Activated CD8-positive, alpha-beta T cell treated with anti-CD3 and anti-CD28 coated beads, Interleukin-2, amount 10 ng/mL, durations not matched to agents 7 days and 5 days (primary cell): ENCODE measurements around the gene SOD3. TPM values are rescaled to one million over a fixed set of nuclear protein-coding genes. Genes with fewer than 3 reads are reported as not detected.

ENCODE experiments used
- ATAC-seq: fragments of 150-1000 bp; cut with Tn5 transposase; one replicate; pipeline ENCODE4 v1.10.0; 2021; ENCODE audit warnings: moderate library complexity
- CTCF ChIA-PET: fragments of 350-600 bp; sonication (Branson Sonifier 250); formaldehyde crosslinking; loops from one replicate; lab custom pipeline; 2021; ENCODE audit warnings: antibody characterized with exemption; lab: Charles Lee
- POLR2A ChIA-PET: fragments of 350-600 bp; sonication (Branson Sonifier 250); formaldehyde crosslinking; loops from one replicate; lab custom pipeline; 2021; ENCODE audit warnings: antibody characterized with exemption; lab: Charles Lee
- DNase-seq: peaks from one replicate; pipeline ENCODE4 v3.0.0-alpha.2; 2020
- H3K27ac Mint-ChIP-seq: one replicate; pipeline ENCODE4 v1.8.0; 2021; ENCODE audit warnings: mild to moderate bottlenecking, mixed read lengths
- H3K27me3 Mint-ChIP-seq: one replicate; pipeline ENCODE4 v1.8.0; 2021; ENCODE audit warnings: low read depth, mixed read lengths
- H3K36me3 Mint-ChIP-seq: one replicate; pipeline ENCODE4 v1.8.0; 2021; ENCODE audit warnings: low read depth, mixed read lengths
- H3K4me1 Mint-ChIP-seq: one replicate; pipeline ENCODE4 v1.8.0; 2021; ENCODE audit warnings: low read depth, mixed read lengths
- H3K4me3 Mint-ChIP-seq: one replicate; pipeline ENCODE4 v1.8.0; 2021; ENCODE audit warnings: mild to moderate bottlenecking, mixed read lengths
- H3K9me3 Mint-ChIP-seq: one replicate; pipeline ENCODE4 v1.8.0; 2022; ENCODE audit warnings: mixed read lengths; ENCODE audit not compliant: insufficient read depth
- total RNA-seq, 2 experiments: library from RNA; stranded (reverse); gene quantifications; one replicate each; pipeline ENCODE4 v1.2.3, GENCODE V29; 2021

SOD3 gene, protein sequence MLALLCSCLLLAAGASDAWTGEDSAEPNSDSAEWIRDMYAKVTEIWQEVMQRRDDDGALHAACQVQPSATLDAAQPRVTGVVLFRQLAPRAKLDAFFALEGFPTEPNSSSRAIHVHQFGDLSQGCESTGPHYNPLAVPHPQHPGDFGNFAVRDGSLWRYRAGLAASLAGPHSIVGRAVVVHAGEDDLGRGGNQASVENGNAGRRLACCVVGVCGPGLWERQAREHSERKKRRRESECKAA
- not detected for total RNA-seq

DNA sequence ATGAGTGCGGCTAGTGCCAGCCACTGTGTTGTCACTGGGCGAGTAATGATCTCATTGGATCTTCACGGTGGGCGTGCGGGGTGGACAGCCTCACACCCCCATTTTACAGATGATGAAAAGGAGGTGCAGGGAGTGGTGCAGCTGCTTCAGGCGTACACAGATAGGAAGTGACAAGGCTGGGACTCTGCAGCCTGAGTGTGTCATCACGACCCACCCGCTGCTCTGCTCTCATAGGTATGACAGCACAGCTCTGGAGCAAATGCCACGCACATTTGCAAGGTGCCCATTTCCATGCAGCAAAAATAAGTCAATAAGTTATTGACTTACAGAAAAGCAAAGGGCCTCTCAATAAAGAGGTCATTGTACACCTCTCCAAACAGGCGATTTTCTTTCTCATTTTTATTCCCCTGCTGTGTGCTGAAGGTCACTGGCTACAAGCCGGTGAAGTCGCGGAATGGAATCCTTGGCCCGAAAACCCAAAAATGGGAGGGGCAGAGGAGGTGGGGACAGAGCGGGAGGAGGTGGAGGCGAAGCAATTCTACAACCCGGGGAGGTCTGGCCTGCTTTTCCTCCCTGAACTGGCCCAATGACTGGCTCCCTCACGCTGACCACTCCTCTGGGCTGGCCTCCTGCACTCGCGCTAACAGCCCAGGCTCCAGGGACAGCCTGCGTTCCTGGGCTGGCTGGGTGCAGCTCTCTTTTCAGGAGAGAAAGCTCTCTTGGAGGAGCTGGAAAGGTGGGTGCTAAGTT lies at the start of gene SOD3:
TSS of gene SOD3 (plus strand) at position 658 of the 750 bp plus-strand sequence. CDS start 3,949 bp downstream, outside the sequence.
- no peaks in the 10 kb centered on the region for H3K9me3 Mint-ChIP-seq
- no peak within 1 kb of the TSS for H3K27ac Mint-ChIP-seq
- DNase-seq, result no peak
- ChIA-PET POLR2A (no interaction called here), CTCF (no interaction called here)
- ATAC-seq, result no peak
- no peaks in the 10 kb centered on the region for H3K4me1 Mint-ChIP-seq
- H3K36me3 Mint-ChIP-seq, result no peaks in the 10 kb centered on the region
- peaks cover 13% of the 10 kb centered on the region for H3K27me3 Mint-ChIP-seq
- H3K4me3 Mint-ChIP-seq, result no peak within 1 kb of the TSS

DNA sequence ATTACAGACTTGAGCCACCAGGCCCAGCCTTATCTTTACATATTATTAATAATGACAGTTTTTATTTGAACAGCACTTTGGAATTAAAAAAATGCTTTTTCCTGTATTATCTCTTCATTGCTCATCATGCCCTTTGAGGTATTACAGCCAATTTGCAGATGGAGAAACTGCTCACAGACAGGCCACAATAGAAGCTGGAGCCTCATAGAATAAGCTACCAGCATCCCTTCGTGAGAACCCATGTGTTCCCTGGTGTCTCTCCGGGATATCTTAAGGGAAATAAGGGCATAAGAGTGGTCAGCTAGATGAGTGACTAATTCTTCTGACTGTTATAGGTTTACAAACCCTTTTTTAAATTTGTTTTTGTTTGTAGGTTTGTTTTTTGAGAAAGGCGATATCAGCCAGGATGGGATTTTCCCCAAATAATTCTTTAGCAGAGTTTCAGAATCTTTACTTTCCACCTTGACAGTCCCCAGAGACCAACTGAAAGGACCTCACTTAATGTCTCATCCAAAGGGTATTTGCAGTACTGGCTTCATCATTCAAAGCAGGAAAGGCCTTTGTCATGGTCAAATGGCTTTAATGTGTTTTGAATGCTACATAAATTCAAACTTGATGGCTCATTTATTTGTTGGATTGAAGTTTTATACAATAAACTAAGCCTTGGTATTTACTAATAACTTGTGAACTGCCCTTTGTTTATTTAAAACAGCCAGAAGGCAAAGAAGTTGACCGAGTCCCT lies 48.0 kb upstream of the SOD3 start:
- Mint-ChIP-seq H3K27me3 (no peaks in the 10 kb centered on the region), H3K4me3 (no peak overlapping the region), H3K9me3 (no peaks in the 10 kb centered on the region), H3K36me3 (no peaks in the 10 kb centered on the region), H3K27ac (no peak overlapping the region), H3K4me1 (no peaks in the 10 kb centered on the region)
- ATAC-seq, result no peak
- ChIA-PET CTCF (no interaction called here), POLR2A (no interaction called here)
- DNase-seq, result no peak

DNA sequence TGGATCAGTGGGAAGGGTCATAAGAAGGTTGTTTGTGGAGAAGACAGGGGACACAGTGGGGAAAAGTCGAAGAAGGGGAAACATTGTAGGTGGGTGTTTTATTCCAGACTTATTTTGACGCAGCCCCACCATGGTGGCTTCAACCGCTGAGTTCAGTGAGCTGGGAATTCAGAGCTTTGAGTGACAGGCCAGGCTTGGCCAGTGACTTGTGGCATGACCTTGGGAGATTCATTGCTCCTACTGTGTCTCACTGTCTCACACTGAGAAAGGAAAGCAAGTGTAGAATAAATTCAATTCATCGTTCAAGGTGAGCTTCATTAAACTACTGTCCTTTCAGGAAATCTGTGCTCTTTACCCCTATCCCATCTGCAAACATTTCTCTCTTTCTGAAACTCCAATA lies 47.4 kb upstream of the SOD3 start:
- ATAC-seq (no peak), DNase-seq (no peak)
- CTCF ChIA-PET, result no interaction called here
- Mint-ChIP-seq H3K27me3 (no peaks in the 10 kb centered on the region), H3K36me3 (no peaks in the 10 kb centered on the region), H3K27ac (no peak overlapping the region), H3K9me3 (no peaks in the 10 kb centered on the region), H3K4me1 (no peaks in the 10 kb centered on the region), H3K4me3 (no peak overlapping the region)
- POLR2A ChIA-PET, result no interaction called here

DNA sequence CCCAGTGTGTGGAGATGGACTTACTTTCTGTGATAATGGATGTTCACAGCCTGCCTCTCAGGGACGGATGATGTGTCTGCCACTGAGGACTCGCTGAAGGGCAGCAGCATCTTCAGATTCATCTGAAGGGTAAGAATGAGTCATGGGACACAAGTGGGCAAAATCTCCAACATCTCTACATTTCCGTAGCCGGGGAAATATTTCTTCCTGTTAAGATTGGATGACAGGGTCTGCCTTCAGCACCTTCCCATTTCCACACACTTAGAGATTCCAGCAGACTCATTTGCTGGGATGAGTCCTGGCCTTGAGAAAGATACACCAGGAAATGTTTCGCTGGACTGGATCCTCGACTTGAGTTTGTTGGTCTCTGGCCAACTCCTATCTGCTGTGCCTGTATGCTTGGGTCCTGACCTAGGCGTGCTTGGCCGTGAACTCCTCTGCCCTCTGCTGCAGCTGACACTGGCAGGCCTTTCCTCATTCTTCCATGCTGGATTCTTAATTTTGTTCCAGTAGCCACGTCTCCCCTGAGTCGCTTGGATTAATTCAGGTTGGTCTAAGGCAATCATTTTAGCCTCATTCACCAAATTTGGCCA lies 46.5 kb upstream of the SOD3 start:
- no peaks in the 10 kb centered on the region for H3K4me1 Mint-ChIP-seq
- H3K27me3 Mint-ChIP-seq, result no peaks in the 10 kb centered on the region
- no peak for DNase-seq
- no peaks in the 10 kb centered on the region for H3K9me3 Mint-ChIP-seq
- ATAC-seq, result no peak
- no peak overlapping the region for H3K27ac Mint-ChIP-seq
- H3K4me3 Mint-ChIP-seq, result no peak overlapping the region
- CTCF ChIA-PET, result no interaction called here
- POLR2A ChIA-PET, result no interaction called here
- no peaks in the 10 kb centered on the region for H3K36me3 Mint-ChIP-seq

DNA sequence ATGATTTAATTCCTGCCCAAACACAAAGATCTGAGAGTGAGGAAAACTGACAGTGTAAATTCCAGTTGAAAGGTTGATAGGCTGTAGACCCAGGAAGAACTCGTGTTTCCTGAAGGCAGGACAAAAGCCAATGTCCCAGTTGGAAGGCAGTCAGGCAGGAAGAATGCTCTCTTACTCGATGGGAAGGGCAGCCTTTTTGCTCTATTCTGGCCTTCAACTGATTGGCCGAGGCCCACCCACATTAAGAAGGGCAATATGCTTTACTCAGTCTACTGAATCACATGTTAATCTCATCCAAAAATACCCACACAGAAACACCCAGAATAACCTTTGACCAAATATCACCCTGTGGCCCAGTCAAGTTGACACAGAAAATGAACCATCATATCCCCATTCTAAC lies 45.3 kb upstream of the SOD3 start:
- H3K36me3 Mint-ChIP-seq, result no peaks in the 10 kb centered on the region
- H3K27me3 Mint-ChIP-seq, result peaks cover 3% of the 10 kb centered on the region
- H3K4me1 Mint-ChIP-seq, result no peaks in the 10 kb centered on the region
- CTCF ChIA-PET, result no interaction called here
- H3K27ac Mint-ChIP-seq, result no peak overlapping the region
- H3K9me3 Mint-ChIP-seq, result no peaks in the 10 kb centered on the region
- ATAC-seq, result no peak
- no peak for DNase-seq
- POLR2A ChIA-PET, result no interaction called here
- no peak overlapping the region for H3K4me3 Mint-ChIP-seq

DNA sequence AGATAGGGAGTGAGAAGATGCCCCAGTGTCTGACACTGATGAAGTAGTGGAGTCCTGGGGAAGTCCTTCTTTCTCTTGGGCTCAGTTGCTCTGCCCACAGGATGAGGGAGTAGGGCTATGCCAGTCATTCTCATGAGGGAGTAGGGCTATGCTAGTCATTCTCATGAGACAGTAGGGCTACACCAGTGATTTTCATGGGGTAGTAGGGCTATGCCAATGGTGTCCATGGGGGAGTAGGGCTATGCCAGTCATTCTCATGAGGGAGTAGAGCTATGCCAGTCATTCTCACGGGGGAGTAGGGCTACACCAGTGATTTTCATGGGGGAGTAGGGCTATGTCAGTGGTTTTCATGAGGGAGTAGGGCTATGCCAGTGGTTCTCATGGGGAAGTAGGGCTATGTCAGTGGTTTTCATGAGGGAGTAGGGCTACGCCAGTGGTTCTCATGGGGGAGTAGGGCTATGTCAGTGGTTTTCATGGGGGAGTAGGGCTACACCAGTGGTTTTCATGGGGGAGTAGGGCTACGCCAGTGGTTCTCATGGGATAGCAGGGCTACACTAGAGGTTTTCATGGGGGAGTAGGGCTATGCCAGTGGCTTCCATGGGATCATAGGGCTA lies 43.3 kb upstream of the SOD3 start:
- CTCF ChIA-PET, result interaction anchor here (0.9 kb wide), 2 partner anchors 16 to 228 kb away, joined by 3 read pairs; no protein-coding TSS in a partner anchor
- no peaks in the 10 kb centered on the region for H3K36me3 Mint-ChIP-seq
- H3K9me3 Mint-ChIP-seq, result peaks cover 12% of the 10 kb centered on the region
- H3K27ac Mint-ChIP-seq, result no peak overlapping the region
- POLR2A ChIA-PET, result no interaction called here
- no peak for DNase-seq
- no peak overlapping the region for H3K4me3 Mint-ChIP-seq
- no peaks in the 10 kb centered on the region for H3K4me1 Mint-ChIP-seq
- no peak for ATAC-seq
- H3K27me3 Mint-ChIP-seq, result peaks cover 3% of the 10 kb centered on the region

DNA sequence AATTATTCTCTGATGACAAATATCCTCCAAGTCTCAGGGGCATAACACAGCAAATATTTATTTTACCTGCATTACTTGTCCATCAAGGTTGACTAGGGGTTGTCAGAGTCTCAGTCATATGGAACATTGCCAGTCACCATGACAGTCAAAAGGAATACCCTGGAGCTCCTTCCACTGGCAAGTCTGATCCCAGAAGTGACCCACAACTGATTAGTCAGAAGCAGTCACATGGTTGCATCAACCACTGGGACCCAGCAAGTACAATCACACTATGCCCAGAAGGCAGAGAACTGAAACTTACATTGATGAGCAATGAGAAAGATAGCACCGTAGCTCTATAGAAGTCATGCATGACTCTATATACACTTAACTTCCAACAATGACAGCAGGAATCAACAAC lies 41.9 kb upstream of the SOD3 start:
- ATAC-seq (no peak), DNase-seq (no peak)
- no peak overlapping the region for H3K4me3 Mint-ChIP-seq
- H3K9me3 Mint-ChIP-seq, result peaks cover 18% of the 10 kb centered on the region
- H3K36me3 Mint-ChIP-seq, result no peaks in the 10 kb centered on the region
- ChIA-PET POLR2A (no interaction called here), CTCF (no interaction called here)
- H3K27me3 Mint-ChIP-seq, result peaks cover 3% of the 10 kb centered on the region
- H3K27ac Mint-ChIP-seq, result no peak overlapping the region
- no peaks in the 10 kb centered on the region for H3K4me1 Mint-ChIP-seq

DNA sequence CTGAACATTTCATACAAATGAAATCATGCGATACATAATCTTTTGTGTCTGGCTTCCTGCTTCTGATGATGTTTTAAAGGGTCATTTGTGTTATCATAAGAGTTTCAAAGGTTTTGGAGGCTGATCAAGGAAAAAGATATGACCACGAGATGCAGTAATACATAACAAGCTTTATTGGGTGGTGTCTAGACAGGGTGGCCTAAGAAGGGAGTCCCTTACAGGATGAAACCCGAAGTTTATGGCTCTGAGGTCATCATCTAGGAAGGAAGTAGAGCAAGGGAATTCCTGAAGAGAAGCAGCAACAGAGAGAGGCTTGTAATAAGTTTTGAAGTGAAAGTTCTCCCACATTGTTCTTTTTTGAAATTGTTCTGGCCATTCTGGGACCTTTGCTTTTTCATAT lies 40.8 kb upstream of the SOD3 start:
- no peak for DNase-seq
- Mint-ChIP-seq H3K36me3 (no peaks in the 10 kb centered on the region), H3K27ac (no peak overlapping the region), H3K4me1 (no peaks in the 10 kb centered on the region), H3K9me3 (peaks cover 18% of the 10 kb centered on the region), H3K4me3 (no peak overlapping the region), H3K27me3 (peaks cover 3% of the 10 kb centered on the region)
- no peak for ATAC-seq
- POLR2A ChIA-PET, result no interaction called here
- CTCF ChIA-PET, result no interaction called here

DNA sequence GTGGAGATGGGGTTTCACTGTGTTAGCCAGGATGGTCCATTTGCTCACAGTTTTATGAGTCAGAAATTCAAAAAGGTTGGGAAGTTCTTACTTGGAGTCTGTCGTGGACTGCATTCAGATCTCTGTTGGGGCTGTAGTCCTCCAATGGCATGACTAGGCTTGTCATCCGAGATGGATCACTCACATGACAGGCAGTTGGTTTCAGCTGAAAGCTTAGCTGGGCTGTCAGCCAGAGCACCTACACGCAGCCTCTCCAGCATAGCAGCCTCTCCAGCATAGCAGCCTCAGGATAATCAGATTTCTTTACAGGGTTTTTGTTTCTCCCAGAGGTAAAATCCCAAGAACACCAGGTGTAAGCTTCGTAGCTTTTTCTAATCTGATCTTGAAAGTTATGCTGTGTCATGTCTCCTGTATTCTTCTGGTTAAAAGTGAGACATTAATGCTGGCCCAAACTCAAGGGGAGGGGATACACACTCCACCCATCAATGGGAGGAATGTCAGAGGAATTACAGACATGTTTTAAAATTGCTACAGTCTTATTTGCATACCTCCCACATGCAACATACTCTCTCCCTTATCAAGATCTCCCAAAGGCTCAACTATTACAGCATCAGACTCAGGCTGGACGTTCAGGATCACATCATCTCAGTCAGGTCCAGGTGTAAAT lies 31.6 kb upstream of the SOD3 start:
- DNase-seq (no peak), ATAC-seq (no peak)
- no peaks in the 10 kb centered on the region for H3K4me1 Mint-ChIP-seq
- POLR2A ChIA-PET, result no interaction called here
- no peaks in the 10 kb centered on the region for H3K36me3 Mint-ChIP-seq
- no peak overlapping the region for H3K27ac Mint-ChIP-seq
- CTCF ChIA-PET, result no interaction called here
- H3K27me3 Mint-ChIP-seq, result peaks cover 5% of the 10 kb centered on the region
- no peaks in the 10 kb centered on the region for H3K9me3 Mint-ChIP-seq
- H3K4me3 Mint-ChIP-seq, result no peak overlapping the region

DNA sequence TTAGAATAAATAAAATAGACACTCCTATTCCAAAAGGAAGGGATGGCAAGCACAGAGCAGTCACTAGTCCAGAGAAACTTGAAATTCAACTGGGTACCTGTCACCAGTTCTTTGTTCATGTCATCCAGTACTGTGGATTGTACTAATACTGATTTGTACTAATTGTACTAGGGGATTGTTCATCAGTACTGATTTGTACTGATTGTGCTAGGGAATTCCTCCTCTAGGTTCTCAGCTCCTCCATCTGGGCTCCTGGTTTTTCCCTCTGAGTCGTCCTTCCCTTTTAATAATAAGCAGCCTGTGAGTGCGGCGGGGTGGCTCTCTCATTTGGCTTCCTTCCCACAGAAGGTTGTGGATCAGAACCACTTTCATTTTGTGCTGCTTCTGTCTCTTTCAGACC lies 31.0 kb upstream of the SOD3 start:
- POLR2A ChIA-PET, result no interaction called here
- no peak for ATAC-seq
- CTCF ChIA-PET, result no interaction called here

DNA sequence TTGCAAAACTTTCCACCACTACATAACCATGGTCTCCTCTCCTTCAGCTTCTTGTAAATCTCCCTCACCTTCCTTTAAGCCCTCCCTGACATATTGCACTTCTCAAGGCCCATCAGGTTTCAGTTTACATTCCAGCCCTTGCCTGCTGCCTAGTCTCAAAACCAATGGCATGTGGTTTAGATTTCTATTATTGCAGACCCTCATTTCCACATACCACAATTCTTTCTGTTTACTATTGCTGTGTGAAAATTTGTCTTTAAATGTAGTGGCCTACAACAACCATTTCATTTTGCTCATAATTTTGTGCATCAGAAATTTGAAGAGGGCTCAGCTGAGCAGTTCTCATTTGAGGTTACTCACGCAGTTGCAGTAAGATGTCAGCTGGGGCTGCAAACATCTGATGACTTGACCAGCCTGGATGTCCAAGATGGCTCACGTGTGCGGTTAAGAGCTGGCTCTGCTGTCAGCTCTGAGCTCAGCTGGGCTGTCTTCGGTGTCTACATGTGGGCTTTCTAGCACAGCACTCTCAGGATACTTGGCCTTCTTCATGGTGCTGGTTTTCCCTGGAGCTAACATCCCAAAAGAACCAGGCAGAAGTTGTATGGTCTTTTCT lies 29.9 kb upstream of the SOD3 start:
- Mint-ChIP-seq H3K4me3 (no peak overlapping the region), H3K9me3 (no peaks in the 10 kb centered on the region), H3K36me3 (no peaks in the 10 kb centered on the region), H3K4me1 (no peaks in the 10 kb centered on the region), H3K27ac (no peak overlapping the region), H3K27me3 (peaks cover 5% of the 10 kb centered on the region)
- POLR2A ChIA-PET, result no interaction called here
- CTCF ChIA-PET, result no interaction called here
- ATAC-seq (no peak), DNase-seq (no peak)

More for the DNA sequence above, 31.0 kb upstream of the SOD3 start:
- Mint-ChIP-seq H3K4me1 (no peaks in the 10 kb centered on the region), H3K27ac (no peak overlapping the region), H3K9me3 (no peaks in the 10 kb centered on the region), H3K4me3 (no peak overlapping the region), H3K27me3 (peaks cover 5% of the 10 kb centered on the region), H3K36me3 (no peaks in the 10 kb centered on the region)
- no peak for DNase-seq
